Measurements from ENCODE around the gene AHNAK. TPM values are rescaled to one million over a fixed set of nuclear protein-coding genes. Genes with fewer than 3 reads are reported as not detected.
"Not testable (repeated sequence)": the region's sequence is repeated elsewhere in the genome, so short reads cannot be mapped to it uniquely, and the experiment has no call there.

AHNAK gene
- total and polyA plus RNA-seq, 5 donors from 2014 or later = 22.3 to 852 (median 47.1) TPM

GRCh38 chr11:62559626-62560025 is 13.0 kb upstream of the AHNAK start:
- not testable (repeated sequence) for H3K4me3 ChIP-seq (ENCODE audit: low read depth, low read length); DNase-seq; H3K9me3 ChIP-seq (ENCODE audit: control insufficient read depth in 2 of 2, low read length in 2 of 2); H3K27me3 Mint-ChIP-seq; H3K27me3 ChIP-seq (ENCODE audit: control insufficient read depth, insufficient read depth, low read length); ATAC-seq (ENCODE audit: low read depth in 2 of 2); H3K9me3 Mint-ChIP-seq
- H3K27ac Mint-ChIP-seq = peak overlapping the region; percentile 14 to 92 (median 85)
- peaks cover 23% of the 10 kb centered on the region for H3K36me3 Mint-ChIP-seq
- peaks cover 62% of the 10 kb centered on the region for H3K4me1 ChIP-seq (ENCODE audit: control insufficient read depth, insufficient read depth, low read length, poor library complexity, severe bottlenecking)
- H3K4me1 Mint-ChIP-seq = peaks cover 8 to 66% (median 44%) of the 10 kb centered on the region in 4 donors
- peaks cover 28% of the 10 kb centered on the region for H3K36me3 ChIP-seq (ENCODE audit: control insufficient read depth, insufficient read depth, low read length)
- peak overlapping the region; percentile 41 for H3K27ac ChIP-seq (ENCODE audit: insufficient read depth, low read length, poor library complexity, severe bottlenecking)
- peak overlapping the region in 2 of 4 donors; percentile 63 to 83 for H3K4me3 Mint-ChIP-seq

- DNase-seq (no peak), ATAC-seq (ENCODE audit: low read depth in 2 of 2) (no peak)
- no peaks in the 10 kb centered on the region for H3K9me3 Mint-ChIP-seq
- H3K4me3 Mint-ChIP-seq = peak overlapping the region; percentile 15 to 83 (median 63)
- H3K27me3 ChIP-seq (ENCODE audit: control insufficient read depth, insufficient read depth, low read length) = no peaks in the 10 kb centered on the region
- H3K4me1 Mint-ChIP-seq = peaks cover 8 to 70% (median 48%) of the 10 kb centered on the region in 4 donors
- H3K27ac Mint-ChIP-seq = peak overlapping the region; percentile 63 to 87 (median 85)
- no peaks in the 10 kb centered on the region for H3K27me3 Mint-ChIP-seq
- H3K9me3 ChIP-seq (ENCODE audit: control insufficient read depth in 2 of 2, low read length in 2 of 2) = no peaks in the 10 kb centered on the region
- peaks cover 67% of the 10 kb centered on the region for H3K4me1 ChIP-seq (ENCODE audit: control insufficient read depth, insufficient read depth, low read length, poor library complexity, severe bottlenecking)
- peaks cover 23% of the 10 kb centered on the region for H3K36me3 Mint-ChIP-seq
- H3K27ac ChIP-seq (ENCODE audit: insufficient read depth, low read length, poor library complexity, severe bottlenecking) = peak overlapping the region; percentile 37
- H3K36me3 ChIP-seq (ENCODE audit: control insufficient read depth, insufficient read depth, low read length) = peaks cover 28% of the 10 kb centered on the region
- H3K4me3 ChIP-seq (ENCODE audit: low read depth, low read length) = no peak overlapping the region
Observed at GRCh38 chr11:62559204-62559603, 12.6 kb upstream of the AHNAK start.

- DNase-seq = no peak
- peak overlapping the region in 2 of 4 donors; percentile 15 to 83 for H3K4me3 Mint-ChIP-seq
- H3K9me3 ChIP-seq (ENCODE audit: control insufficient read depth in 2 of 2, low read length in 2 of 2) = no peaks in the 10 kb centered on the region
- peaks cover 25% of the 10 kb centered on the region for H3K36me3 ChIP-seq (ENCODE audit: control insufficient read depth, insufficient read depth, low read length)
- peaks cover 23% of the 10 kb centered on the region for H3K36me3 Mint-ChIP-seq
- peaks cover 72% of the 10 kb centered on the region for H3K4me1 ChIP-seq (ENCODE audit: control insufficient read depth, insufficient read depth, low read length, poor library complexity, severe bottlenecking)
- H3K27me3 ChIP-seq (ENCODE audit: control insufficient read depth, insufficient read depth, low read length) = no peaks in the 10 kb centered on the region
- no peaks in the 10 kb centered on the region for H3K9me3 Mint-ChIP-seq
- peaks cover 8 to 75% (median 52%) of the 10 kb centered on the region in 4 donors for H3K4me1 Mint-ChIP-seq
- H3K27ac Mint-ChIP-seq = peak overlapping the region in 2 of 3 donors; percentile 63 to 87
- no peaks in the 10 kb centered on the region for H3K27me3 Mint-ChIP-seq
- H3K27ac ChIP-seq (ENCODE audit: insufficient read depth, low read length, poor library complexity, severe bottlenecking) = peak overlapping the region; percentile 99
- H3K4me3 ChIP-seq (ENCODE audit: low read depth, low read length) = no peak overlapping the region
- no peak for ATAC-seq (ENCODE audit: low read depth in 2 of 2)
Observed at GRCh38 chr11:62558669-62559068, 12.1 kb upstream of the AHNAK start.

GRCh38 chr11:62556875-62557631 is 10.4 kb upstream of the AHNAK start:
- peak in 1 of 2 donors; percentile 2 for ATAC-seq (ENCODE audit: low read depth in 2 of 2)
- DNase-seq = peak in 1 of 3 donors; percentile 79
- H3K4me1 Mint-ChIP-seq = peaks cover 15 to 90% (median 62%) of the 10 kb centered on the region in 4 donors

GRCh38 chr11:62556108-62556874 is 9.7 kb upstream of the AHNAK start:
- peak; percentile 77 to 95 (median 78) for DNase-seq
- H3K36me3 ChIP-seq (ENCODE audit: control insufficient read depth, insufficient read depth, low read length) = peaks cover 13% of the 10 kb centered on the region
- peaks cover 0 to 3% (median 0%) of the 10 kb centered on the region in 7 donors for H3K9me3 Mint-ChIP-seq
- ATAC-seq (ENCODE audit: low read depth in 2 of 2) = peak; percentile 69 to 71
- peaks cover 6% of the 10 kb centered on the region for H3K27me3 Mint-ChIP-seq
- H3K27ac Mint-ChIP-seq = peak overlapping the region; percentile 99 to 100 (median 99)
- no peaks in the 10 kb centered on the region for H3K27me3 ChIP-seq (ENCODE audit: control insufficient read depth, insufficient read depth, low read length)
- H3K36me3 Mint-ChIP-seq = peaks cover 16% of the 10 kb centered on the region
- H3K4me3 ChIP-seq (ENCODE audit: low read depth, low read length) = peak overlapping the region; percentile 73
- H3K27ac ChIP-seq (ENCODE audit: insufficient read depth, low read length, poor library complexity, severe bottlenecking) = peak overlapping the region; percentile 99
- H3K4me1 ChIP-seq (ENCODE audit: control insufficient read depth, insufficient read depth, low read length, poor library complexity, severe bottlenecking) = peaks cover 96% of the 10 kb centered on the region
- H3K4me3 Mint-ChIP-seq = peak overlapping the region; percentile 85 to 94 (median 89)
- H3K9me3 ChIP-seq (ENCODE audit: control insufficient read depth in 2 of 2, low read length in 2 of 2) = no peaks in the 10 kb centered on the region
- H3K4me1 Mint-ChIP-seq = peaks cover 15 to 93% (median 66%) of the 10 kb centered on the region in 4 donors

More at GRCh38 chr11:62556875-62557631, 10.4 kb upstream of the AHNAK start:
- peak overlapping the region; percentile 85 to 94 (median 89) for H3K4me3 Mint-ChIP-seq
- Histone ChIP-seq H3K27ac (ENCODE audit: insufficient read depth, low read length, poor library complexity, severe bottlenecking) (peak overlapping the region; percentile 99), H3K4me3 (ENCODE audit: low read depth, low read length) (peak overlapping the region; percentile 73), H3K27me3 (ENCODE audit: control insufficient read depth, insufficient read depth, low read length) (no peaks in the 10 kb centered on the region), H3K9me3 (ENCODE audit: control insufficient read depth in 2 of 2, low read length in 2 of 2) (no peaks in the 10 kb centered on the region), H3K4me1 (ENCODE audit: control insufficient read depth, insufficient read depth, low read length, poor library complexity, severe bottlenecking) (peaks cover 88% of the 10 kb centered on the region), H3K36me3 (ENCODE audit: control insufficient read depth, insufficient read depth, low read length) (peaks cover 15% of the 10 kb centered on the region)
- H3K27me3 Mint-ChIP-seq = peaks cover under 1% of the 10 kb centered on the region
- H3K27ac Mint-ChIP-seq = peak overlapping the region; percentile 99 to 100 (median 99)
- H3K36me3 Mint-ChIP-seq = peaks cover 21% of the 10 kb centered on the region
- no peaks in the 10 kb centered on the region for H3K9me3 Mint-ChIP-seq

GRCh38 chr11:62555464-62556107 is 9.0 kb upstream of the AHNAK start:
- H3K27ac ChIP-seq (ENCODE audit: insufficient read depth, low read length, poor library complexity, severe bottlenecking) = peak overlapping the region; percentile 99
- peak overlapping the region; percentile 99 to 100 (median 99) for H3K27ac Mint-ChIP-seq
- H3K4me3 Mint-ChIP-seq = peak overlapping the region; percentile 85 to 94 (median 89)
- no peaks in the 10 kb centered on the region for H3K9me3 ChIP-seq (ENCODE audit: control insufficient read depth in 2 of 2, low read length in 2 of 2)
- peaks cover 100% of the 10 kb centered on the region for H3K4me1 ChIP-seq (ENCODE audit: control insufficient read depth, insufficient read depth, low read length, poor library complexity, severe bottlenecking)
- H3K4me1 Mint-ChIP-seq = peaks cover 13 to 95% (median 68%) of the 10 kb centered on the region in 4 donors
- peaks cover 13% of the 10 kb centered on the region for H3K36me3 ChIP-seq (ENCODE audit: control insufficient read depth, insufficient read depth, low read length)
- DNase-seq (peak; percentile 77 to 87 (median 86)), ATAC-seq (ENCODE audit: low read depth in 2 of 2) (peak; percentile 19 to 25)
- peaks cover 14% of the 10 kb centered on the region for H3K36me3 Mint-ChIP-seq
- H3K4me3 ChIP-seq (ENCODE audit: low read depth, low read length) = peak overlapping the region; percentile 73
- H3K27me3 ChIP-seq (ENCODE audit: control insufficient read depth, insufficient read depth, low read length) = no peaks in the 10 kb centered on the region
- H3K27me3 Mint-ChIP-seq = peaks cover 6% of the 10 kb centered on the region
- H3K9me3 Mint-ChIP-seq = peaks cover 0 to 3% (median 0%) of the 10 kb centered on the region in 7 donors
